HG03558 (cell line): ENCODE measurements around the gene CYP3A4.
"Not testable (repeated sequence)": the region's sequence is repeated elsewhere in the genome, so short reads cannot be mapped to it uniquely, and the experiment has no call there.

Source experiments
- ATAC-seq: cut with Tn5 transposase; IDR thresholded peaks from one replicate; pipeline ENCODE4 v1.9.1; 2021; ENCODE audit warnings: moderate number of reproducible peaks; ENCODE audit not compliant: unreplicated experiment; ENCODE audit errors: extremely low read depth

CYP3A4 gene

DNA sequence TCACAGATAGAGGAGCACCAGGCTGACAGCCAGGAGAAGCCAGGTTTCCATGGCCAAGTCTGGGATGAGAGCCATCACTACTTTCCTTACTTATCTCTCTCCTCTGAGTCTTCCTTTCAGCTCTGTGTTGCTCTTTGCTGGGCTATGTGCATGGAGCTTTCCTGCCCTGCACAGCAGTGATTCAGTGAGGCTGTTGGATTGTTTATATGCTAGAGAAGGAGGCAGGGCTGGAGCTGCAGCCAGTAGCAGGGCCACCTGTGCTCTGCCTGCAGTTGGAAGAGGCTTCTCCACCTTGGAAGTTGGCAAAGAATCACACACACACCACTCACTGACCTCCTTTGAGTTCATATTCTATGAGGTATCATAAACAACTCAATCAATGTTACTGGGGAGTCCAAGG lies at the start of gene CYP3A4:
Gene CYP3A4, minus strand, starts transcription at position 178 of the 400 bp plus-strand sequence. Its CDS starts 103 bp downstream, at position 75.
- no peak for ATAC-seq

DNA sequence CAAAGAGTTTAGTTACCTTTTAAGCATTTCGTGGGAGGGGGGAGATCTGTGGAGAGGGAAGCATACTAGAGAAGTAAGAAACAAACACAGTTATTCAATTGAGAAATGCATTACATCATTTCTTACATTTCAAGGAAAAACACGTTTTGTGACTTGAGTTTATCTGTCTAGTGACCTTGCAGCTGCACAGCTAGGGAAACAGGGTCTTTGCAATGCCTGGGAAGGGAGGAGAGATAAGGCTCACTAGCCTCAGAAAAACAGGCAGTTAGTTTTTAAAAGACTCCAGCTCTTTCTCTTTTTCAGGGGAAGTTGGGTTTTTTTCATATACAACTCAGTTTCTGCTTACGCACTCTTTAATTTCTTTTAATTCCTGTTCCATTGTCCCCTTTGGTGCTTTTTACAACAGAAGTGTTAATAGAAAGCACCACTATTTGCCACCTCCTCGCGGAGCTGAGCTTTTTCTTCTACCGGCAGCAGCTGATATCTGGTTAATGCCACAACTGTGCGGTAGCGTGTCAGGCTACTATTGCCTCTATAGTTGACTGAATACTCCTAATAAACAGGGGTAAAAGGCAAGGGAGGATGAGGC lies 49.4 kb upstream of the CYP3A4 start:
- no peak for ATAC-seq

DNA sequence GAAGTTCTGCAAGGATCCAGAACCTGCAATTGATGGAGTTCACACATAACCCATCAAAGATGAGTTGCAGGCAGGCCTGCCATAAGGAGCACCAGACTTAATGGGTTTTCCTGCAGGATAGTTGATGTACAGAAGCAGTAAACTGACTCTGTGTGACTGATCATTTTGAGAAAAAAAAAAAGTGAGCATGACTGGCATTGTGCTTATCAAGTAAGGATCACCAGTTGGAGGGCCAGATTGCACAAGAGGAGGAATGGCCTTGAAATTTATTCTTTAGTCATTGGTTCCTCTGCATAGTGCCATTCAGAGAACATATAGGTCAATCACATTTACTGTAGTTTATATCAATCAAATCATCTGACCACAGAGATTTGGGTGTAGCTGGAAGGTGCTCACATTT lies 47.6 kb upstream of the CYP3A4 start:
- ATAC-seq = no peak

DNA sequence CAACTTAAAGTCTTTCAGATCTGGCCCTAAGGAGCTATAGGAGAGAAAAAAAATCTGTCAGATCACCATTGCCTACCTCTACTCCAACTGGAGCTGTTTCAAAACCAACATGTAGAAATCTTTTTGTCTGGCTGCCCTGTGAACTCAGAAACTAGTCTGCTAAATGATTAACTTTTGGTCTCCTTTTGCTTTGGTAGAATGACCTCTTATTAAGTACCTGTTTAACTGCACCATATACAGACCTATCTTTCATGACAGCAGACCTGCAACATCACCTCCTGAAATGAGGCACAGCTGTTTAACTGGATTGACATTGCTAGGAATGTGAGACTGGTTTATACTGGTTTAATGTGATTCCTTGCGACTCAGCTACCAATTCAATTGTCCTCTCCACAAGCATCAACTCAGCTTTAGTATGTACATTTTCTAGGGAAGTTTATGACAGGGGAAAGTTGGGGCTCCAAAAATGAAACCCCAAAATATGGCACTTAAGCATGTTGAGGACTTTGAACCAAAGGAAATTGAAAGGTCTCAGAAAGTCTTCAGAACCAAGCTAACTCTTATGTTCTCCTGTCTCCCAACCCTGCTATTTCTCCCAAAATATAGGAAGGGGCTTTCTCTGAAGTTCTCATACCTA lies 45.7 kb upstream of the CYP3A4 start:
- ATAC-seq = no peak

DNA sequence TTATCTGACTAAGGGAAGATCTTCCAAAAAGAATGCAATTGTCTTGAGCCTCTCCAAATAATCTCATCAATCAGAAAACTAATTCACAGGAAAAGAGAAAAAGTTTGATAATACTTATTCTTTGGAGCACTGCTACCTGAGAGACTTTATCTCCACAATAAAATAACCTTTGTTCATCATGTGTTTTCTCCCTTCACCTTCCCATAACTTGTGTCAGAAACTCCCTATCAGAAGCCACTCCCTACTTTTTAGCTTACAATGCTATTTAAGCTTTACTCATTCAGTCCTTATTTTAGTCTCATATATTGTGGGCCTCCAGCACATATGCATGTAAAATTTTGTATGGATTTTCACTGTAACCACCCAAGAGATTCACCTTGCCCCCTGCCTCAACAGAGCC lies 44.8 kb upstream of the CYP3A4 start:
- no peak for ATAC-seq

DNA sequence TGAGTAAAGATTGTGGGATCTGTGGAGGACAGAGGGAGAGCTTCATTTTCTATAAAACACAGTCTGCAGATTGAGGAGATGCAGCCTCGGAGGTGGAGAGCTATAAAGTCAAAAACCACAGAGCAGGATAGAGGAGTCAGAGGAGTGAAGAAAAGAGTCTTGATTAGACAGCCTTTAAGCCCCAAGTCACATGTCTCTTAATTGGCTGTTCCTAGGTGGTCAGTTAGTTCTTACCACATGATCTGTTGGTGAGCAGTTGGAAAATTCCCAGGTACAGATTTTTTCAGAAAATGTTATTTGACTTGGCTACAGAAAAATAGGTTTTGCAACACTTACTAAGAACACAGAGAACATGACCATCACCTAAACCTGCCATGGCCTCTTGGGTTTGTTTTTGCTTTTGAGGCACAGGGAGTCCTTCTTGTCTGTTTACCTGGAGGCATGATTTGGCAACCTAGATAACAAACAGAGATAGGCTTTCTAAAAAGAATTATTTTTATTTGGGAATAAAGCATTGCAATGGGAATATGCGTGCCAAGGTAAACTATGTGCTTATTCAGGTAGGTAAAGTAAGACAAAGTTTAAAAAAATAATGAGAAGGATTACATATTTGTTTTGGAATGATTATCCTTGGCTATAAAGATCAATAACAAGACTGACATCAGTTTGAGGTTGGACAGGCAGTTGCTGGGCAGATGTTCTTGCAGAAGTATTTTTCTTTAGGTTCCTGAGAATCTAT lies 43.2 kb upstream of the CYP3A4 start:
- ATAC-seq = no peak

DNA sequence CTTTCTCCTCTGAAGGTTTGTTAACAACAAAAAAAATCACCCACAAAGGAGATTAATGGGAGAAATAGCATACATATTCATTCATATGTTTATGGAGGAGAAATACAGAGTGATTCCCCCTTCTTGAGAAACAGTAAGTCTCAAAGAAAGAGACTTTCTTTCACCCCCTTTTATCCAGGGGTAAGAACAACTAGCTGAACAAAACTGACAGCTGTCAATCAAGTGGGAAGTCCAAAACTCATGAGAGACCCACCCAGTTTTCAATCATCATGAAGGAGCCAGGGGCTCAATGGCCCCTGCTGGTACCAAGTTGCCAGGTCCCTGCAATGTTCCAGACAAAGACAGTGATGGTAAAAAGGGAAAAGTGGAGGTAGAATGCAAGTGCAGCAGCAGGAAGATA lies 41.9 kb upstream of the CYP3A4 start:
- no peak for ATAC-seq

DNA sequence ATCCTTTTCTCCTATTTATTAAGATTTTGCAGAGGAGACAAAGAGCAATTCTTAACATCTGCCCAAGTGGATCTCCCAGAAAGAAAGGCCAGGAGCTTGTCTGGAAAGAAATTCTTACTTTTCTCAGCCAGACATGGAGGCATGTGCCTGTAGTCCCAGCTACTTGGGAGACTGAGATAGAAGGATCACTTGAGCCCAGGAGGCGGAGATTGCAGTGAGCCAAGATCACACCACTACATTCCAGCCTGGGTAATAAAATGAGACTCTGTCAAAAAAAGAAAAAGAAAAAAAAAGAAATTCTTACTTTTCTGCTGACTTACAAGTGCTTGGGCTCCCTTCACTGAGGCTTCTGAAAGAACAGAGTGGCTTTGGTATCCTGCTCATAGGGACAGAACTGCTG lies 41.5 kb upstream of the CYP3A4 start:
- ATAC-seq = no peak

DNA sequence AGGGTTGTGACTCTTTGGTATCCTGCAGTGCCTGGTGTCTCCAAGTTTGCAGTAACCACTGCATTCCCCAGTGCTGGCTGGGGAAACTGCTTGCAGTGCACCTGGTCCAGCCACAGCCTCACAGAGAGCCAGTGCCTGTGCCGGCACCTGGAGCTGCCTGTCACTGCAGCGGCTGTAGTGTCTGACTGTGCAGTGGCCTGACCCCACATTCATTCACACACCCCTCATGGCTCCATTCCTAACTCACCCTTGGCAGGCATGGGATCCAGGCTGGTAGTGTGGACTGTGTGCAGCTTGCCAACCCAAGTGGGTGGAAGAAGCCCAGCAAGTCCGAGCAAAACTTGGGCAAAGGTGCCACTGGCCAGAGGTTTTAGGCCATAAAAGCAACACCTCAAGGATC lies 40.1 kb upstream of the CYP3A4 start:
- no peak for ATAC-seq

DNA sequence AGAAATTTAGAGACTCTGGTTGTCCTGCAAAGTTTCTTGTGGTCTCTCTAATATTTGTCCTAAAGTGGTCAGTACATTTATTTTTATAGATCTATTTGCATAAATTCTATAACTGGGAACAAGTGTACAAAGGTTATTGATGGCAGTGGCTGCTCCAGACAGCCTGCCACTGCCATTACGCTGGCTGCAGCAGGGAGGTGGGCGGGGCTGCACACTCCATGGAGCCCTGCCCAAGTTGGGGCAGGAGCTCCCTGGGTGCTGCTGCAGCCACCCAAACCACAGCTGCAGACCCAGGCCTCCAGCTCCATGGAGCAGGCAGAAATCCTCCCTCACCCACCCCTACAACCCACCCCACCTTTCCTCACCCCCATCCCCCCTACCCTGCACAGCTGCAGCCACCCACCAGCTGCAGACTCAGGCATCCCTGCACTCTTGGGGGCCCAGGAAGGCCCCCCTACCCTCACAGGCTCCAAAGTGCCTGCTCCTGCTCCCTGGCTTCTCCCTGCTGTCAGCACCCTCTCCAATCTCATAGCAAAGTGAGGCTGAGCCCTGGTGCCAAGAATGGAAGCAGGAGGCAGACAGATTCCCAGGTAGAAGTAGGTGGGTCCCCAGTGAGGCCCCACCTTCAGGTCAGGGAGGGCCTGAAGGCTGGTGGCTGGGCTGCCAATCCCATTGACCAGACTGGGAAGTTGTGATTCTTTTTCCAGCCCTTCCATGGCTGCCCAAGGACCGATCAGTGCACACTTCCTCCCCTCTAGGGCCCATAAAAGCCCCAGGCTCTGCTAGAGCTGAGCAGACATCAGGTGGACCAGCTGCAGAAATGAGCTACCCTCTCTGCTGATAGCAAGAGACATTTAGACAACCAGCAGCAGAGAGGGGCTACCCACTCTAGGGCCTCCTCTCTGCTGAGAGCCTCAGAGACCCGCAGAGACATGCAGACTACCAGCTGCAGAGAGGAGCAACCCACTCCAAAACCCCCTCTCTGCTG lies 39.0 kb upstream of the CYP3A4 start:
- ATAC-seq = no peak

DNA sequence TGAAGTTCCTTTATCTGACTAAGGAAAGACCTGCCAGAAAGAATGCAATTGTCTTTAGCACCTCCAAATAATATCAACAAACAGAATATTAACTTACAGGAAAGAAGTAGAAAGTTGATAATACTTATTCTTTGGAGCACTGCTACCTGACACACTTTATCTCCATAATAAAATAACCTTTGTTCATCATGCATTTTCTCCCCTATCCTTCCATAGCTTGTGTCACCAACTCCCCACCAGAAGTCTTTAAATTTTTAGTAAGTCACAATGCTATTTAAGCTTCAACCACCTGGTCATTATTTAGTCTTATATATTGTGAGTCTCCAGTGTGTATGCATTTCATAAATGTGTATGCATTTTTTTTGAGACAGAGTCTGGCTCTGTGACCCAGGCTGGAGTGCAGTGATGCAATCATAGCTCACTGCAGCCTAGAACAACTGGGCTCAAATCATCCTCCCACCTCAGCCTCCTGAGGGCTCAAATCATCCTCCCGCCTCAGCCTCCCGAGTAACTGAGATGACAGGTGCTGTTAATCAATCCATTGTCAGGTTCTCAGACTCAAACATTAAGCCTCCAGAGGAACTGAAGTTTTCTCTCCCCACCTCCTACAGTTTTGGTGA lies 36.5 kb upstream of the CYP3A4 start:
- no peak for ATAC-seq

DNA sequence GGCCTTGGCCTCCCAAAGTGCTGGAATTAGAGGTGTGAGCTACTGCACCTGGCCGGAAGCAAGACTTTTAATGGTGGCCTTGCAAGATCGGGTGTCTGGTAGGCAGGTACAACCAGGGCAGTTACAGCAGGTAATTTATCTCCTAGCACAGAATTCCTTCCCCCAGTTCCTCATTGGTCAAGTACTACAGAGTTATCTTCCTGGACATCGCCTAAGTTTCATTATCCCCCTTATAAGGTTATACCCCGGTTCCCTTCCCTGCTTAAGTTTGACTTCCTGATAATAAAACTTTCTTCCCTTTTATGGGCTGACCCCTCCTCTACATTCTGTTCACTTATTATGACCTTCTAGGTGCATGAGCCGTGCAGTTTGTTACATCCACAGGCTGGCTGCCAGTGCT lies 24.8 kb upstream of the CYP3A4 start:
- no peak for ATAC-seq

DNA sequence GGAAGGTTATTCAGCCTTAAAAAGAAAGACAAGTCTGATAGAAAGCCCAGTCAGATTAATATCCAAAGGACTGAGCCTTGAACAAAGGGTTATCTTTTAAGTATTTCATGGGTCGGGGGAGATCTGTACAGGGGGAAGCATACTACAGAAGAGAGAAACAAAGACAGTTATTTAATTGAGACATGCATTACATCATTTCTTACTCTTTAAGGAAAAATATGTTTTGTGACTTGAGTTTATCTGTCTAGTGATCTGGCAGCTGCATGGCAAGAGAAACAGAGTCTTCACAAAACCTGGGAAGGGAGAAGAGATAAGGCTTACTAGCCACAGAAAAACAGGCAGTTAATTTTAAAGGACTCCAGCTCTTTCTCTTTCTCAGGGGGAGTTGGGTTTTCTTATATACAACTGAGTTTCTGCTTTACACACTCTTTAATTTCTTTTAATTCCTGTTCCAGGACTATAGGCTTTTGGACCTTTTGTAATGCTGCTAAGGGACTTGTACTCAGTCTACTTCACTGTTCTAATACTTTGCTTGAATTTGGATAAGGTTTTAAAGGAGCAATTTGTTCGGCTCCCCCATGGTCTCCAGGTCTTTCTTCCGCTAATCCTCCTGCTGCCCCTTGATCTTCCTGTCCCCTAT lies 23.0 kb upstream of the CYP3A4 start:
- no peak for ATAC-seq

DNA sequence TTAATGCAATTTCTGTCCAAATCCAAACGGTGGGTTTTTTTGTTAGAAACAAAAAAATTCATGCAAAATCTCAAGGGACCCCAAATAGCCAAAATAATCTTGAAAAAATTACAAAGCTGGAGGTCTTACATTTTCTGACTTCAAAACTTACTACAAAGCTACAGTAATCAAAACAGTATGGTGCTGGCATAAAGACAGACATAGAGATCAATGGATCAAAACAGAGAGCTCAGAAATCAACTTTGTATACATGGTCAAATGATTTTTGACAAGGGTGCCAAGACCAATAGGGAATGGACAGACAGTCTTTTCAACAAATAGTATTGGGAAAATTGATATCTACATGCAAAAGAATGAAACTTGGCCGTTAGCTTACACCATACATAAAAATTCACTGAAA lies 21.7 kb upstream of the CYP3A4 start:
- no peak for ATAC-seq

DNA sequence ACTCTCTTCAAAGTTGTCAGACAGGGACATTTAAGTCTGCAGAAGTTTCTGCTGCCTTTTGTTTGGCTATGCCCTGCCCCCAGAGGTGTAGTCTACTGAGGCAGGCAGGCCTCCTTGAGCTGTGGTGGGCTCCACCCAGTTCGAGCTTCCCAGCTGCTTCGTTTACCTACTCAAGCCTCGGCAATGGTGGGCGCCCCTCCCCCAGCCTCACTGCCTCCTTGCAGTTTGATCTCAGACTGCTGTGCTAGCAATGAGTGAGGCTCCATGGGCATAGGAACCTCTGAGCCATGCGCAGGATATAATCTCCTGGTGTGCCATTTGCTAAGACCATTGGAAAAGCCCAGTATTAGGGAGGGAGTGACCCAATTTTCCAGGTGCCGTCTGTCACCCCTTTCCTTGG lies 19.1 kb upstream of the CYP3A4 start:
- not testable (repeated sequence) for ATAC-seq

DNA sequence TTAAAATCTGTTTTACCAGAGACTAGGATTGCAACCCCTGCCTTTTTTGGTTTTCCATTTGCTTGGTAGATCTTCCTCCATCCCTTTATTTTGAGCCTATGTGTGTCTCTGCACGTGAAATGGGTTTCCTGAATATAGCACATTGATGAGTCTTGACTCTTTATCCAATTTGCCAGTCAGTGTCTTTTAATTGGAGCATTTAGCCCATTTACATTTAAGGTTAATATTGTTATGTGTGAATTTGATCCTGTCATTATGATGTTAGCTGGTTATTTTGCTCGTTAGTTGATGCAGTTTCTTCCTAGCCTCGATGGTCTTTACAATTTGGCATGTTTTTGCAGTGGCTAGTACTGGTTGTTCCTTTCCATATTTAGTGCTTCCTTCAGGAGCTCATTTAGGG lies 17.4 kb upstream of the CYP3A4 start:
- ATAC-seq = not testable (repeated sequence)

DNA sequence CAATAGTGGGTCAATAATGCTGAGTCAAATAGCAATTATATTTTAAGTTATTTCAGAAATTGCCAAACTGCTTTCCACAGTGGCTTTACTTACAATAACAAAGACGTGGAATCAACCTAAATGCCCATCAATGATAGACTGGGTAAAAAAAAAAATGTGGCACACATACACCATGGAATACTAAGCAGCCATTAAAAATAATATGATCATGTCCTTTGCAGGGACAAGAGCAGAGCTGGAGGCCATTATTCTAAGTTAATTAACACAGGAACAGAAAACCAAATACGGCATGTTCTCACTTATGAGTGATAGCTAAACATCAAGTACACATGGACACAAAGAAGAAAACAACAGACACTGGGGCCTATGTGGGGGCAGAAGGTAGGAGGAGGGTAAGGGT lies 15.0 kb upstream of the CYP3A4 start:
- no peak for ATAC-seq

DNA sequence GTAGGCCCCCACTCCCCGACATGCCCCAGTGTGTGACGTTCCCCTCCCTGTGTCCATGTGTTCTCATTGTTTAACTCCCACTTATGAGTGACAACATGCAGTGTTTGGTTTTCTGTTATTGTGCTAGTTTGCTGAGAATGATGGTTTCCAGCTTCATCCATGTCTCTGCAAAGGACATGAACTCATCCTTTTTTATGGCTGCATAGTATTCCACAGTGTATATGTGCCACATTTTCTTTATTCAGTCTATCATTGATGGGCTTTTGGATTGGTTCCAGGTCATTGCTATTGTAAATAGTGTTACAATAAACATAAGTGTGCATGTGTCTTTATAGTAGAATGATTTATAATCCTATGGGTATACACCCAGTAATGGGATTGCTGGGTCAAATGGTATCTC lies 11.9 kb upstream of the CYP3A4 start:
- not testable (repeated sequence) for ATAC-seq

DNA sequence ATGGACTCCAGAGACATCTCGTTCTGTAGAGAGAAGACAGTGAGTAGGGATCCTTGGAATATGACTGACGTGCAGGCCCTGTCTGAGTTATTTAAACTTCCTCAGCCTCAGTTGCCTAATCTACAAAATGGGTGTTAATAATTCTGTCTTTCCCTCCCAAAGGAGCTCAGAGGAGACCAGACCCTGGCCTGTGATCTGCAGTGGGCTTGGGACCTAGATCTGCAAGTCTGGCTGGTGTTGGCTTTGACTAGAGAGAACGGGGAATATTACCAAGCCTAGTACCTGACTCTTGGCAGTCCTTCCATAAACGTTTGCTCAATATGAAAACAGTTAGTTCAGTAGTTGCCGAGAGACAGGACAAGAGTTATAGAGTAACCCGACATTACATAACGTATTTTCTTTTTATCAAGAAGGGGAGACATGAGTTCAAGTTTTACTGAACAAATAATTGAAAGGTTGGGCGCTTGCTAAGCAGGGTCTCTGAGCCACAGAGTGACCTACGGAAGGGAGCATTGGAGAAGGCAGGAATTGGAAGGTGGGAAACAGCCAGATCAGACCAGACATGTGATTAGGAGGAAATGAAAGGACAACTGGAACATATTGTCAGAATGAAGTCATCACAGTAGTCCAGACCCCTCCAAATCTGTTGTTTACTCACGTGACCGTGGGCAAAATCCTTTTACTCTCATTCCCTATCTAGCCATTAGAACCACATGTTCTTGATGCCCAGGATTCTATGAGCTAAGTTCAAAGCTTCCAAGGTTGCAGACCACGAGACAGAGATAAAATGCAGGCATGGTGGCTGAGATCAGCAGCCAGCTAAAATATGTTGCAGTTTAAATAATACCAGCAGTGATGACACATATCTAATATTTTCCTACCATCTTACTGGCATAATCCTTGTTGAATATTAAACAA lies 10.9 kb upstream of the CYP3A4 start:
- ATAC-seq = no peak
